Measurements from ENCODE around the gene CEP152. TPM values are rescaled to one million over a fixed set of nuclear protein-coding genes. Genes with fewer than 3 reads are reported as not detected.

CEP152 gene
- total RNA-seq, 3 donors from 2014 or later: 5.3 to 13.5 (median 5.9) TPM

DNA sequence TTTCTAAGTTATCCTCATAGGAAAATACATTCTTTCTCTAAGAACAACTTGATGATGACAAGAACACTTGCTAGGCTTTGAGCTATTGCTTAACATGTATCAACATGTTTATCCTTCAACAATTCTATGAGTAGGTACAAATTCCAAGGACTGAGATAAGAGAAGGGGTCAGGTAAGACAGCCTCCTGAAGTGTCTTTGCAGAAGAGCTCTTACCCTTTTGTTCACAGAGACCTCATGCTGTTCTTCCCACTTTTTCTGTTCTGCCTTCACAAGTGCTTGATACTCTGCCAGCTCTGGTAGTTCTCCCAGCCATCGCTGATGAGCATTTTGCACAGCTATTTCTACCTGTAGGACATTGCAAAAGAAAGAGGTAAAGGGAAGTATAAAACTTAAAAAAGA is 50.9 kb downstream of the CEP152 start:
- Histone ChIP-seq H3K27ac (no peak overlapping the region), H3K27me3 (no peaks in the 10 kb centered on the region), H3K36me3 (no peaks in the 10 kb centered on the region), H3K4me1 (no peaks in the 10 kb centered on the region), H3K9me3 (no peaks in the 10 kb centered on the region), H3K4me3 (no peak overlapping the region)
- intact Hi-C loops (cut with DNase I; ENCODE audit: low total_unique reads): no loop called here
- no peak for DNase-seq (ENCODE audit: low spot score in 2 of 2)
- no peak for TF ChIP-seq POLR2AphosphoS5 (IDR thresholded peaks at IDR 0.05)
- TF ChIP-seq CTCF (IDR thresholded peaks at IDR 0.05): no peak
- no peak for TF ChIP-seq POLR2A (IDR thresholded peaks at IDR 0.05)

DNA sequence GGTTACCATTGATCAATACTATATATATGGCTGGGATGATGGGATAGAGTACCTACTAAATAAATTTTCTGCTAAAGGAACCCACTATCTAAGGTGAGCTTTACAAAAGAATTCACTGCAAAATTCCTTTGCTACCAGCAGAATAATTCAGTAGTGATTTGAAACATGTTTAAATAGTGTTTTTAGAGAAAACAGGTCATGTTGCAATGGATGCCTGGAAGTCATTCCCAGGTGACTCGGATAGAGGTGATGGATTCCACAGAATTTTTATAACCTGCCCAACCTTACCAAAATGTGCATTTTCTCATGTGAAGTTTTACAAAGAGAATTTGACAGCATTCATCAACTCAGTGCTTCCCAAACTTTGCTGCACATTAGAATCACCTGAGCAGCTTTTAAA is 53.2 kb downstream of the CEP152 start:
- TF ChIP-seq POLR2A (IDR thresholded peaks at IDR 0.05): no peak
- TF ChIP-seq CTCF (IDR thresholded peaks at IDR 0.05): no peak
- no peak for TF ChIP-seq POLR2AphosphoS5 (IDR thresholded peaks at IDR 0.05)
- no peak overlapping the region for H3K27ac ChIP-seq
- H3K36me3 ChIP-seq: no peaks in the 10 kb centered on the region
- no peaks in the 10 kb centered on the region for H3K27me3 ChIP-seq
- no peak overlapping the region for H3K4me3 ChIP-seq
- intact Hi-C loops (cut with DNase I; ENCODE audit: low total_unique reads): no loop called here
- no peak for DNase-seq (ENCODE audit: low spot score in 2 of 2)
- no peaks in the 10 kb centered on the region for H3K9me3 ChIP-seq
- no peaks in the 10 kb centered on the region for H3K4me1 ChIP-seq

DNA sequence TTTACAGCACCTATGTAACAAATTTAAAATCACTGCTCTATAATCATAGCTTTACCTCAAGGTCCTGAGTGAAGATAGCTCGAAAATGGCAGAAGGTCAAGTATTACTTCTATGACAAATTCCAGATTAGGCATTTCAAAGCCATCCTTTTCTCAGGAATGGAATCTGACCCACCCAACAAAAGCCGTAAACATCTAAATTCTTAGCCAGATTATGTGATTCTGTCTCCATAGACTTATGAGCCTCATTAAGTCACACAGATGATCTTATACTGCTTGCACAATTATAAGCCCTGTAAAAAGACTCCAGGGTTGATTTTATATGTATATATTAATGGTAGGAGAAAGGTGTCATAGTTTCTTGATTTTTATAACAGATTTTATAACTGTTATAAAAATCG is 56.9 kb downstream of the CEP152 start:
- no peaks in the 10 kb centered on the region for H3K9me3 ChIP-seq
- intact Hi-C loops (cut with DNase I; ENCODE audit: low total_unique reads): no loop called here
- H3K27ac ChIP-seq: no peak overlapping the region
- no peaks in the 10 kb centered on the region for H3K36me3 ChIP-seq
- no peak overlapping the region for H3K4me3 ChIP-seq
- TF ChIP-seq POLR2AphosphoS5 (IDR thresholded peaks at IDR 0.05): no peak
- no peak for TF ChIP-seq CTCF (IDR thresholded peaks at IDR 0.05)
- no peak for TF ChIP-seq POLR2A (IDR thresholded peaks at IDR 0.05)
- H3K4me1 ChIP-seq: no peaks in the 10 kb centered on the region
- DNase-seq (ENCODE audit: low spot score in 2 of 2): no peak
- H3K27me3 ChIP-seq: no peaks in the 10 kb centered on the region

- Histone ChIP-seq H3K36me3 (no peaks in the 10 kb centered on the region), H3K27me3 (no peaks in the 10 kb centered on the region), H3K4me3 (no peak overlapping the region), H3K4me1 (no peaks in the 10 kb centered on the region), H3K27ac (no peak overlapping the region), H3K9me3 (no peaks in the 10 kb centered on the region)
- intact Hi-C loops (cut with DNase I; ENCODE audit: low total_unique reads): no loop called here
- DNase-seq (ENCODE audit: low spot score in 2 of 2): no peak
- TF ChIP-seq CTCF (IDR thresholded peaks at IDR 0.05) (no peak), POLR2AphosphoS5 (IDR thresholded peaks at IDR 0.05) (no peak), POLR2A (IDR thresholded peaks at IDR 0.05) (no peak)
These were observed 59.3 kb downstream of the CEP152 start for GRCh38 chr15:48751595-48751994.

DNA sequence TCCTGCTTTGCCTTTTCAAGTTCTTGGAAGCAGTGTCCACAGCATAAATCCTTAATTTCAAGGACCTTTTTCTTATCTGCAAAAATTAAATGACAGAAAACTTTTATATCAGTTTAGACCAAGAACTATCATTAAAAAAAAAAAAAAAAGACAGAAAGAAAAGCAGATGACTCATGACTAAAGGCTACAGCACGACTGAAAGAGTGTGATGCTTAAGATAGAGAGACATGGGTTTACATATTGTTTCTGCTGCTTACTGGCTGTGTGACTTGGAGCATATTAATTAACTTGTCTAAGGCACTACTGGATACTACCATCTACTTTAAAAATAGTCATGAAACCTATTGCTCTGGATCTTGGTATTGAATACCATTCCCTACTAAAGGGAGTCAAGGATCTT is 62.3 kb downstream of the CEP152 start:
- H3K4me1 ChIP-seq: no peaks in the 10 kb centered on the region
- no peak overlapping the region for H3K4me3 ChIP-seq
- TF ChIP-seq CTCF (IDR thresholded peaks at IDR 0.05) (no peak), POLR2A (IDR thresholded peaks at IDR 0.05) (no peak), POLR2AphosphoS5 (IDR thresholded peaks at IDR 0.05) (no peak)
- no peaks in the 10 kb centered on the region for H3K36me3 ChIP-seq
- H3K27ac ChIP-seq: no peak overlapping the region
- no peaks in the 10 kb centered on the region for H3K9me3 ChIP-seq
- DNase-seq (ENCODE audit: low spot score in 2 of 2): no peak
- no peaks in the 10 kb centered on the region for H3K27me3 ChIP-seq
- intact Hi-C loops (cut with DNase I; ENCODE audit: low total_unique reads): no loop called here
